Fibroblast of mammary gland (primary cell): ENCODE data around the gene TOR1A.

Experiments used
- DNase-seq: peaks from one replicate; pipeline ENCODE4 v3.0.0-alpha.2; 2010; ENCODE audit warnings: low read depth
- H3K4me3 ChIP-seq: 2 replicates; pipeline ENCODE4 v1.5.1; 2011; ENCODE audit warnings: low read depth, mild to moderate bottlenecking, low read length, moderate library complexity; ENCODE audit not compliant: control insufficient read depth
- CTCF ChIP-seq: conservative IDR thresholded peaks from 2 replicates; pipeline ENCODE4 v1.5.1; 2011; ENCODE audit warnings: low read depth, low read length, inconsistent platforms; ENCODE audit not compliant: control insufficient read depth, insufficient read depth

The TOR1A gene

GRCh38 chr9:129816501-129817435 is 7.2 kb downstream of the TOR1A start:
- no peak overlapping the region for H3K4me3 ChIP-seq
- TF ChIP-seq CTCF, result no peak
- no peak for DNase-seq

- TF ChIP-seq CTCF, result no peak
- DNase-seq, result no peak
- no peak overlapping the region for H3K4me3 ChIP-seq
These were observed 8.7 kb downstream of the TOR1A start for GRCh38 chr9:129815278-129815677.

- TF ChIP-seq CTCF, result no peak
- no peak overlapping the region for H3K4me3 ChIP-seq
- DNase-seq, result no peak
These were observed 9.3 kb downstream of the TOR1A start for GRCh38 chr9:129814432-129815223.

GRCh38 chr9:129813661-129814060 is 10.3 kb downstream of the TOR1A start:
- DNase-seq, result no peak
- no peak overlapping the region for H3K4me3 ChIP-seq
- TF ChIP-seq CTCF, result no peak

GRCh38 chr9:129812385-129812784 is 11.6 kb downstream of the TOR1A start:
- DNase-seq, result no peak
- no peak overlapping the region for H3K4me3 ChIP-seq
- no peak for TF ChIP-seq CTCF

GRCh38 chr9:129811967-129812363 is 12.0 kb downstream of the TOR1A start:
- TF ChIP-seq CTCF, result no peak
- peak; percentile 65 for DNase-seq
- H3K4me3 ChIP-seq, result no peak overlapping the region
